ENCODE measurements around the gene PNCK.

Gene PNCK

DNA sequence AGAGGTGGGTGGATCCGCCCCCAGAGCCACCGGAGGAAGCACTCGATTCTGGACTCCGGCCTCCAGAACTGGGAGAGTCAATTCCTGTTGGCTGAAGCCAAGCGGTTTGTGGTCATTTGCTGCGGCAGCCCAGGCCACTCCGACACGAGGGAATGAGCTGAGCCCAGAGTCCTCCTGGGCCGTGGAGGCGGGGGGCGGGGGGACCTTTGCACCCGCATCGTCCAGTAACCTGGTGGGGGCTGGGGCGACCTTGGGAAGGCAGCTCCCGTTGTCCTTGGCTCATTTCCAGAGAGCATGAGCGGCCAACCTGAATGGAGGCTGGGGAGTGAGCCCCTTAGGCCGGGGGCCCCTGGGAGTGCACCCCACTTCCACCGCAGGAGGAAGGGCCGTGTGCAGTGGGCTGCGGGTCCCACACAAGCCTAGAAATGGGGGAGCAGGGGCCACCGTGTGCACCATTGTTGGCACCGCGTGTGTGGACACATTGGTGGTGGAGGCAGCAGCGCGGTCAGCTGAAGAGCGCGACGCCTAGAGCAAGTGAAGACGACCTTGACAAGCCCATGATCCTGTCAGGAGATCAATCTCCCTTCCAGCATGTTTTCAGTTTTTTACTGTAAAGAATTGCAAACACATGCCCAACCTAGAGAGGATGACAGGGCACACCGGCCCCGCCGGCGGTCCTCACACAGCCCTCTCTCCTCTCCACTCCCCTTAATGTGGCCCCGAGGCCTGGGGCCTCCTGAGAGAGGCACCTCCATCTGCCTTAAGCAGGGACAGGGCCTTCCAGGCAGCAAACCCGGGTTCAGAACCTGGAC, 46.5 kb downstream of the PNCK start:
- DNase-seq (ENCODE audit: low read depth): no peak

DNA sequence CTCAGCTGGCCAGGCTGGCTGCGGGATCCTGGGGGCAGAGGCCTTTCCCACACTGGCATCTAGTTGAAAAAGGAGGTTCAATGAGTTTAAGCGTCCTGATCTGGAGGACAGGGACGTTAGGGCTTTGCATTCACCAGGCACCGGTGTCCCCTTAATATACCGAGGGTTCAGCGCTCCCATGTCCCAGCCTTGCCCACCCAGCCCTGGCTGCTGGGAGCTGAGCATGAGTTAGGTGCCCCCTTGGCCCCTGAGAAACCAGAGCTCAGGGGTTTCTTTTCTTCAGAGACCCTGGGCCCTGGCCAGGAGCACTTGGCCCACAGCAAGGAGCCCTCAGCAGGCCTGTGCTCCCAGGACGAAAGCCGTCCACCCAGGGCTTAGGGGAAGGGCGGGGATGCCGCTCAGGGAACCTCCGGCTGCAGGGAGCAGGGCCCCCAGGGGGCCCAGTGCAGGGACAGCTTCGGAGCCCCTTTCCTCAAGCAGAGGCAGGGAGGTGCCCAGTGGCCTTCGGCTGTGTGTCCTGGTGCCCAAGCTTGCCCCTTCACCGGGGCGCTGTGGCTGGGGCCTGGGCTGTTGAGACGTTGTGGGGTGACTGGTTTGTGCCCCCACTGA, 47.5 kb downstream of the PNCK start:
- no peak for DNase-seq (ENCODE audit: low read depth)

DNA sequence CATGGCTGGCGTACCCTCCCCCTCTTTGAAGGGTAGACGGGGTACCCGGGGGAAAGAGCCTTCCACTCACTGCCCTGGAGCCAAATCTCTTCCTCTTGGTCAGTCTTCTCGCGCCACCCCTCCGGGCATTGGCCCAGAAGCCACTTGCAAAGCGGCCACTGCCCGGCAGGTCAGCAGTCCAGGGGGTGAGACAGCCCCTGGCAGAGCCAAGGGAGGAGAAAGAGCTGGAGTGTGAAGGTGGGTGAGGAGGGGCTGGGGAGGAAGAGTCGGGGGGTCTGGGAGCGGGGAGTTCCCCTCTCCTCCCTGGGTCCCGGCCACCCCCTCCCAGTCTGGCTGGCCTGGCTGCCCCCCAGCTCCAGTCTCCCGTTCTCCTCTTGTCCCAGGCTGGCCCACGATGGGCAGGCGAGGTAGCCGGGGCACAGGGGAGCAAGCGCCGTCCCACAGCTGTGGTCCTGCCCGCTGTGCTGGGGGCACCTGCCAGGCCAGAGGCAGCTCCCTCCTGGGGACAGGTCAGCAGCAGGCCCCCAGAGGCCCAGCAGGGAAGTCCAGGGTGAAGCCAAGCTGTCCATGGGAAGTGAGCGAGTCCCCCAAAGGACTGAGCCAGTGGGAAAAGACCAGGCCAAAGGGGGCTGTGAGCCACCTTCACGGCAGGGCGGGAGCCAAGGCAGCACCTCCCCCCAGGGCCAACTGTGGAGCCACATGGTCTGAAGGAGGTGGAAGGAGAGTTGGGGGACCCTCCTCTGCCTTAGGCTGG, 48.2 kb downstream of the PNCK start:
- no peak for DNase-seq (ENCODE audit: low read depth)

DNA sequence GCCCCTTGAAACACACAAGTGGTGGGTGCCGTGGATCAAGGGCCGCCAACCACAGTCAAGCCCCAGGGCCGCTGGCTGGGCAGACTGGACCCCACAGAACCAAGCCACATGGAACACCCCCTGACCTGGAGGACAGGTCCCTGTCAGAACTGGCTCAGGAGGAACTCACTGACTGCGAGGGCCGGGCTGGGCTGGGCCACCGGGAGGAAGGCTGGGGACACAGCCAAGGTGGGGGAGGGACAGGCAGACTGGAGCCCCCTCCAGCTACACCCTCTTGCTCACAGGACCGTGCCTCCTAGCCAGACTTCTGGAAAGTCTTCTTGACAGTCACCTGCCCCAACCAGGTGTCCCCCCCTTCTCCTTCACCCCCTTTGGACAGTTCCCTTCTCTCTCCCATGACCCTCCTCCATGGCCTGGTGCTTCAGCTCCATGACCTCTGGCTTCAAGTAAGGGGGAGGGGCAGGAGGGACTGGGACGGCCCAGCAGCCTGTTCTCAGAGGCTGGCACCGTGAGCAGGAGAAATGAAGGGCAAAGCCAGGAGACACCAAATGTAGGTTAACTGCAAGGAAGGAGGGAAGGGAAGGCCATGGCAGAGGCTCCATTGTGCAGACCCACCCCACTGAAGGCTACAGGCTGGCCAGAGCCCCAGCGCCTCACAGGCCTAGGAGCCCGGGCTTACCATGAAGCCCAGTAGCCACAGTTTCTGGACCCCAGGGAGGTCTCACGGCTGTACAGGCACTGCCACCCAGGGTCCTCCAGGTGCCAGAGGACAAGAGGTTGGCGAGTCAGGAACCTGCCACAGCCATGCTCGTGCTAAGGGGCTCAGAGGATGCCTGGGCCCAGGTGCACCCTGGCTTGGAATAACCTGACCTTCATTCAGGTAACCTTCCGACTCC, 49.2 kb downstream of the PNCK start:
- DNase-seq (ENCODE audit: low read depth): no peak

DNA sequence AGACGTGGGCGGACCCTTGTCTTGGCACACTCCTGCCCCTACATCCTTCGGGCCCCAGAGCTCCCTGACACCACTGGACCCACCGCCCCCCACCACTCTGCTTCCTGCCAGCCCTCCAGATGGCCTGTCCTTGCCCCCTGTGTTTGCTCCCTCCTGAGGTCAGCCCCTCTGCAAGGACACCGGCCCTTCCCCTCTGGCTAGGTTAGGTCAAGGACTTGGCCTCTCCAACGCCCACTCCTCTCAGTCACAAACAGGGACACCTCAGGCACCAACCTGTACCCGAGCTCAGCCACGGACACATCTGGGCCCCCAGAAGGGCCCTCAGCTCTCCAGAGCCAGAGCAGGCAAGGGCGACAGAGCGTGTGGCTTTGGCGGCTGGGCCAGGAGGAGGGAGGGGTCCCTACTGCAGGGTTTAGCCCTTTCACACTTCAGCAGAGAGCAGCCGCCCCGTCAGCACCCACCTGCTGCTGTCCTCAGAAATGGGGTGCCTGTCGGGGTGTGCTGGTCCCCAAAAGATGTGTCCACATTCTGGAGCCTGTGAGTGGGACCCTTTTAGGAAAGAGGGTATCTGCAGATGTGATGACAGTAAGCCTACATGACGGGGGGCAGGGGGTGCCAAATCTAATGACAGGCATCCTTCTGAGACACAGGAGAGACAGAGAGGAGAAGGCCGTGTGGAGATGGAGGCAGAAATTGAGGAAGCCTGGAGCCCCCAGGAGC, 50.1 kb downstream of the PNCK start:
- DNase-seq (ENCODE audit: low read depth): no peak

DNA sequence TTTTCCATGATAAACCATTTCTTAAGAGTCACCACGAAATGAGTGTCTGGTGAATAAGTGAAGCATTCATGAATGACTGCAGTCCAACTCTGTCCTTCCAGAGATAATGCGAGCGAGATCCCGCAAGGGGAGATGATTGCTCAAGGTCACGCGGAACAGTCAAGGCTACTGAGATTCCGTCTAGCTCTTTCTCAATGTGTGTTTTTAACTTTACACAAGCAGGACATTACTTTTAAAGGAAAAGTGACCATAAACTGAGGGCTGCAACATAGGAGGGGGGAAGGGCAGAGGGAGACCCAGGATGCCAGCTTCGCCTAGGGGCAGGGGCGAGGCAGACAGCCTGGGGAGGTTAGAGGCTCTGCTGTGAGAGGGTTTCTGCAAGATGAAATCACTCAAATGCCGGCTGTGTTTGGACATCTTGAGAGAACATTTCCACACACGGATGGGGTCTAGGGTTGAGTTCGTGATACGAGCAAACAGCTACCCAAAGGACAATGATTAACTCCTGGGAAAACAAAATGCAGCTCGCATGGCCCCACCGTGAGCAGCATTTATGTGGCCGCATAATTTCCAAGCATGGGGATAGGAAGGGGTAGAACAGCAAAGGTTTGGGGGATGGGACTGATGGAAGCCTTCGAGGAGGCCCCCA, 50.8 kb downstream of the PNCK start:
- DNase-seq (ENCODE audit: low read depth): no peak

DNA sequence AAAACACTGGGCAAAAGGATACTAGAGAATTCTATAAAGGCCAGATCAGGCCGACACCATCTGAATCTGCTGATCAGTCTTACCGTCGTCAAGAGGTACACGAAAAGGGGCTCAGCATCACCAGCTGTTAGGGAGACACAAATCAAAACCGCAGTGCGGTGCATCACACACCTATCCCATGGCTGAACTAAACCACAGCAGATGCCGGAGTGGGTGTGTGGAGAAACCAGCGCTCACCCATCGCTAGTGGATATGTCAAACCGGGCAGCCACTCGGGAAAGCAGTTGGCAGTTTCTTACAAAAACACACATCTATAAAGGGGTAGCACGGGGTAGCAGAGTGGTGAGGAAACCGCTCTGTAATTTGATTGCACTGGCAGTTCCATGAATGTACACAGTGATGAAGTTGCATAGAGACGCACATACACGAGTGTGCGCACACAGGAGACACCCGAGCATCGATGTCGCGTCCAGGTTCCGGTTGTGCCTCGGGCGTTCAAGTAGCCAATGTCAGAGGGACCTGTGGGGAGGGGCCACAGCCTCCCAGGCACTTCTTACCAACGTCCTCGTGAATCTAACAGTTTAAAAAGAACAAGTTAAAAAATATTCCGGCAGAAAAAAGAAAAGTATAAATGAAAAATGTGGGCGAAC, 51.5 kb downstream of the PNCK start:
- no peak for DNase-seq (ENCODE audit: low read depth)

DNA sequence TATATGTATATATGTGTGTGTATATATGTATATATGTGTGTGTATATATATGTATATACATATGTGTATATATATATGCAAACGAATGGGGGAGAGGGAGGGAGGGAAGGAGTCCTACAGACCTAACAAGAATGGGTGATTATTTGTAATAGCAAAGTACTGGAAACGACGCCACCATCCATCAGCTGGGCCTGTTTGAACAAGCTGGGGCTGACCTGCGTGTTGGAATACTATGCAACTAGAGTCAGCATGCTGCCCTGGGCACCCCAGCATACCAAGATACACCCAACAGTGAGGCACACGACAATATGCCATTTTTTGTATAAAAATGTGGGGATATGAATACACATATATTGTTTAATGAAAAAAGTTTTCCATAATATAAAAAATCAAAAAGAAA, 53.0 kb downstream of the PNCK start:
- DNase-seq (ENCODE audit: low read depth): no peak

All from CMK (cell line).